IMR-90 (cell line): Measurements from ENCODE around the gene SIRPG. TPM values are rescaled to one million over a fixed set of nuclear protein-coding genes. Genes with fewer than 3 reads are reported as not detected.

ENCODE experiments used
- ATAC-seq: fragments of 200-7000 bp; cut with Tn5 transposase; 2 replicates; pipeline ENCODE4 v1.9.1; 2020; ENCODE audit warnings: low read depth, mild to moderate bottlenecking, moderate library complexity
- BruUV-seq: library from RNA; stranded (reverse); fragments of 400-500 nt; replicated peaks from 2 replicates; lab custom pipeline; 2021; lab: Mats Ljungman, UMichigan
- CTCF ChIA-PET: fragments of 300-600 bp; formaldehyde crosslinking; extraction: SDS; loops from one replicate; lab custom pipeline; 2021; ENCODE audit warnings: antibody characterized with exemption; lab: Yijun Ruan, JAX
- POLR2A ChIA-PET: fragments of 300-600 bp; sonication (Branson Sonifier 250); formaldehyde crosslinking; loops from one replicate; lab custom pipeline; 2022; ENCODE audit warnings: antibody characterized with exemption; ENCODE audit not compliant: unreplicated experiment; lab: Charles Lee
- DNase-seq: peaks from one replicate; pipeline ENCODE4 v3.0.0; 2013
- H2AFZ ChIP-seq: replicated peaks from 2 replicates; pipeline ENCODE3; 2013; ENCODE audit warnings: low read length, mild to moderate bottlenecking; ENCODE audit not compliant: poor library complexity
- H2AK5ac ChIP-seq: 2 replicates; pipeline ENCODE4 v1.6.1; 2013; ENCODE audit warnings: low read depth, low read length, inconsistent platforms
- H2AK9ac ChIP-seq: replicated peaks from 2 replicates; pipeline ENCODE3; 2013; ENCODE audit warnings: mild to moderate bottlenecking, low read depth, low read length, moderate library complexity; ENCODE audit not compliant: poor library complexity
- H2BK120ac ChIP-seq: 2 replicates; pipeline ENCODE4 v1.6.1; 2013; ENCODE audit warnings: low read depth, low read length, inconsistent platforms
- H2BK15ac ChIP-seq: 3 replicates; pipeline ENCODE4 v1.6.1; 2013; ENCODE audit warnings: low read depth, low read length, inconsistent platforms
- H2BK20ac ChIP-seq: 2 replicates; pipeline ENCODE4 v1.6.1; 2013; ENCODE audit warnings: low read depth, mild to moderate bottlenecking, inconsistent platforms, low read length, moderate library complexity
- H2BK5ac ChIP-seq: 2 replicates; pipeline ENCODE4 v1.6.1; 2013; ENCODE audit warnings: mild to moderate bottlenecking, low read depth, low read length, inconsistent platforms; ENCODE audit not compliant: poor library complexity, severe bottlenecking
- H3K14ac ChIP-seq: replicated peaks from 2 replicates; pipeline ENCODE4 v1.6.1; 2013; ENCODE audit warnings: low read depth, low read length, inconsistent platforms
- H3K18ac ChIP-seq: 2 replicates; pipeline ENCODE4 v1.6.1; 2013; ENCODE audit warnings: low read depth, low read length, control low read depth
- H3K23ac ChIP-seq: 2 replicates; pipeline ENCODE4 v1.6.1; 2013; ENCODE audit warnings: low read depth, low read length, inconsistent platforms
- H3K27ac ChIP-seq: 2 replicates; pipeline ENCODE4 v1.5.1; 2013; ENCODE audit warnings: mild to moderate bottlenecking, control low read depth, low read length; ENCODE audit not compliant: insufficient read depth
- H3K27me3 ChIP-seq: 2 replicates; pipeline ENCODE4 v1.6.1; 2013; ENCODE audit warnings: low read length; ENCODE audit not compliant: control insufficient read depth, insufficient read depth
- H3K36me3 ChIP-seq: 2 replicates; pipeline ENCODE4 v1.6.1; 2013; ENCODE audit warnings: low read length, mixed read lengths; ENCODE audit not compliant: control insufficient read depth, insufficient read depth
- H3K4ac ChIP-seq: 2 replicates; pipeline ENCODE4 v1.6.1; 2013; ENCODE audit warnings: low read depth, low read length, inconsistent platforms
- H3K4me1 ChIP-seq: 2 replicates; pipeline ENCODE4 v1.6.1; 2013; ENCODE audit warnings: low read length, mixed read lengths; ENCODE audit not compliant: control insufficient read depth, insufficient read depth
- H3K4me2 ChIP-seq: 2 replicates; pipeline ENCODE4 v1.6.1; 2013; ENCODE audit warnings: low read depth, mild to moderate bottlenecking, control low read depth, low read length, moderate library complexity
- H3K4me3 ChIP-seq: 2 replicates; pipeline ENCODE4 v1.5.1; 2013; ENCODE audit warnings: low read depth, mild to moderate bottlenecking, control low read depth, low read length, moderate library complexity; ENCODE audit not compliant: insufficient read depth
- H3K56ac ChIP-seq: 2 replicates; pipeline ENCODE4 v1.6.1; 2013; ENCODE audit warnings: low read length, inconsistent platforms; ENCODE audit not compliant: insufficient read depth; ENCODE audit errors: extremely low read depth
- H3K79me1 ChIP-seq, 2 experiments: 2 replicates each; pipeline ENCODE4 v1.6.1; 2013; ENCODE audit warnings: low read length in 2 of 2, inconsistent platforms in 1 of 2, low read depth in 1 of 2
- H3K9ac ChIP-seq: 2 replicates; pipeline ENCODE4 v1.6.1; 2013; ENCODE audit warnings: low read depth, low read length, control low read depth
- H3K9me1 ChIP-seq: 2 replicates; pipeline ENCODE4 v1.6.1; 2013; ENCODE audit warnings: low read length, inconsistent platforms; ENCODE audit not compliant: insufficient read depth
- H3K9me3 ChIP-seq: 2 replicates; pipeline ENCODE4 v1.6.1; 2013; ENCODE audit warnings: low read length; ENCODE audit not compliant: control insufficient read depth, insufficient read depth
- H4K20me1 ChIP-seq: 2 replicates; pipeline ENCODE4 v1.6.1; 2013; ENCODE audit warnings: low read length, inconsistent platforms; ENCODE audit not compliant: insufficient read depth
- H4K5ac ChIP-seq: 2 replicates; pipeline ENCODE4 v1.6.1; 2013; ENCODE audit warnings: mild to moderate bottlenecking, low read depth, low read length, control low read depth
- H4K8ac ChIP-seq, 2 experiments: 2 replicates each; pipeline ENCODE4 v1.6.1; 2013; ENCODE audit warnings: low read depth in 2 of 2, low read length in 2 of 2, control low read depth in 1 of 2, inconsistent platforms in 1 of 2
- H4K91ac ChIP-seq: 2 replicates; pipeline ENCODE4 v1.6.1; 2013; ENCODE audit warnings: low read depth, low read length, inconsistent platforms; ENCODE audit not compliant: insufficient read depth
- BHLHE40 ChIP-seq: fragments of 150-350 bp; IDR thresholded peaks from 2 replicates; pipeline ENCODE4 v1.6.1; 2016; ENCODE audit warnings: mild to moderate bottlenecking, low read depth, low read length
- CHD1 ChIP-seq: IDR thresholded peaks from 2 replicates; pipeline ENCODE4 v1.6.1; 2012; ENCODE audit warnings: low read depth, low read length, improper control_type of control experiment
- CTCF ChIP-seq: conservative IDR thresholded peaks from 2 replicates; pipeline ENCODE4 v1.5.1; 2012; ENCODE audit warnings: mild to moderate bottlenecking, low read depth, low read length, improper control_type of control experiment
- MAFK ChIP-seq: IDR thresholded peaks from 2 replicates; pipeline ENCODE4 v1.6.1; 2012; ENCODE audit warnings: low read depth, low read length, improper control_type of control experiment
- RFX5 ChIP-seq: IDR thresholded peaks from 2 replicates; pipeline ENCODE4 v1.8.0; 2012; ENCODE audit warnings: low read depth, mild to moderate bottlenecking, low read length, moderate library complexity
- WGBS, 2 experiments: methylation state at CpG; one replicate each; pipeline versions ENCODE4 v1.1.5 to v1.1.7; 2013; ENCODE audit warnings: missing lambda C conversion rate in 2 of 2; ENCODE audit not compliant: insufficient read length in 1 of 2; ENCODE audit errors: extremely low coverage in 2 of 2; 5-methylcytosine and 5-hydroxymethylcytosine counted together
- dilution Hi-C: fragments of 300-500 bp; cut with HindIII; formaldehyde crosslinking; loops from one replicate; pipeline ENCODE4 v1.14.3; 2018; ENCODE audit warnings: low sequenced_read_pairs; ENCODE audit not compliant: unreplicated experiment
- in situ Hi-C: fragments of 300-500 bp; cut with MboI; formaldehyde crosslinking; loops from 3 replicates; pipeline ENCODE4 v1.14.3; 2019; ENCODE audit warnings: low sequenced_read_pairs, inconsistent platforms, mixed read lengths
- intact Hi-C: fragments of 100-400 bp; cut with micrococcal nuclease; formaldehyde crosslinking; loops from 2 replicates; pipeline ENCODE4 v1.10.0; 2022
- polyA plus RNA-seq, 3 experiments: library from polyadenylated mRNA; depleted of rRNA; stranded (reverse); fragments of >200 nt; gene quantifications; 2 replicates each; pipeline ENCODE4 v1.2.3, GENCODE V29; 2012; ENCODE audit warnings: low replicate concordance in 1 of 3
- total RNA-seq: library from RNA; depleted of rRNA; stranded (reverse); fragments of >200 nt; gene quantifications from 2 replicates; pipeline ENCODE4 v1.2.3, GENCODE V29; 2012

The SIRPG gene
- total and polyA plus RNA-seq, 2 of the 4 experiments (the other 2 are of a cell fraction): not detected

- Histone ChIP-seq H3K27me3 (no peaks in the 10 kb centered on the region), H2AFZ (no peak overlapping the region), H4K20me1 (no peaks in the 10 kb centered on the region), H2BK5ac (no peak overlapping the region), H3K36me3 (no peaks in the 10 kb centered on the region), H3K27ac (no peak overlapping the region), H3K4me3 (no peak overlapping the region), H3K4me1 (no peaks in the 10 kb centered on the region), H2AK9ac (no peak overlapping the region), H2BK20ac (no peak overlapping the region), H4K5ac (no peak overlapping the region), H2BK120ac (no peak overlapping the region), H3K4ac (no peak overlapping the region), H3K4me2 (no peak overlapping the region), H3K23ac (no peak overlapping the region), H2AK5ac (no peak overlapping the region), H3K9me1 (no peaks in the 10 kb centered on the region), H4K8ac (no peak overlapping the region), H3K79me1 (no peaks in the 10 kb centered on the region), H3K56ac (no peak overlapping the region), H4K91ac (no peak overlapping the region), H2BK15ac (no peak overlapping the region), H3K18ac (no peak overlapping the region), H3K9me3 (no peaks in the 10 kb centered on the region), H3K14ac (no peak overlapping the region), H3K9ac (no peak overlapping the region)
- in situ Hi-C loops: no loop called here
- DNase-seq: no peak
- ATAC-seq: no peak
- TF ChIP-seq CHD1 (no peak), RFX5 (no peak), MAFK (no peak), CTCF (no peak), BHLHE40 (no peak)
- no CpG with 5 or more reads among the region's 5 CpGs for WGBS, 2 experiments
- CTCF ChIA-PET: no interaction called here
- no TSS peak for BruUV-seq
- POLR2A ChIA-PET: no interaction called here
- dilution Hi-C loops: no loop called here
- intact Hi-C loops: no loop called here
Measured at GRCh38 chr20:1600736-1601135, 56.8 kb downstream of the SIRPG start.
